SK-N-SH treated with all-trans-retinoic acid at 6 μM for 48 hours (cell line): ENCODE data around the gene FAM83D.

Experiments
- ATAC-seq: fragments of 200-7000 bp; cut with Tn5 transposase; 3 replicates; pipeline ENCODE4 v1.9.1; 2020; ENCODE audit warnings: mild to moderate bottlenecking, moderate library complexity
- ARNTL ChIP-seq: fragments of 450-650 bp; formaldehyde crosslinking; IDR thresholded peaks from 2 replicates; pipeline ENCODE4 v1.5.0; 2020; ENCODE audit warnings: low read depth, mild to moderate bottlenecking, moderate library complexity, borderline replicate concordance
- BACH2 ChIP-seq: fragments of 250-450 bp; sonication (Bioruptor Pico); IDR thresholded peaks from 2 replicates; pipeline ENCODE4 v1.9.0; 2021; ENCODE audit warnings: mild to moderate bottlenecking, borderline replicate concordance
- CSDC2 ChIP-seq: fragments of 250-450 bp; sonication (Bioruptor Pico); IDR thresholded peaks from 2 replicates; pipeline ENCODE4 v1.5.0; 2020; ENCODE audit warnings: mild to moderate bottlenecking, moderate library complexity
- GLIS3 ChIP-seq: fragments of 250-450 bp; sonication (Bioruptor Pico); IDR thresholded peaks from 2 replicates; pipeline ENCODE4 v1.5.0; 2020; ENCODE audit warnings: mild to moderate bottlenecking, moderate library complexity
- ISL1 ChIP-seq: fragments of 250-450 bp; sonication (Bioruptor Pico); IDR thresholded peaks from 2 replicates; pipeline ENCODE4 v2.1.2; 2022; ENCODE audit warnings: mild to moderate bottlenecking, moderate library complexity
- OSR1 ChIP-seq: fragments of 250-450 bp; sonication (Bioruptor Pico); IDR thresholded peaks from 2 replicates; pipeline ENCODE4 v1.8.0; 2022; ENCODE audit warnings: moderate library complexity, mild to moderate bottlenecking, inconsistent platforms
- PATZ1 ChIP-seq: fragments of 250-450 bp; sonication (Bioruptor Pico); IDR thresholded peaks from 2 replicates; pipeline ENCODE4 v1.8.0; 2020; ENCODE audit warnings: mild to moderate bottlenecking, moderate library complexity, borderline replicate concordance
- POU6F1 ChIP-seq: fragments of 250-450 bp; sonication (Bioruptor Pico); IDR thresholded peaks from 2 replicates; pipeline ENCODE4 v1.8.0; 2021; ENCODE audit warnings: low read depth, mild to moderate bottlenecking, moderate library complexity, borderline replicate concordance
- PPARA ChIP-seq: fragments of 250-450 bp; sonication (Bioruptor Pico); IDR thresholded peaks from 2 replicates; pipeline ENCODE4 v1.5.0; 2020; ENCODE audit warnings: mild to moderate bottlenecking, borderline replicate concordance
- RARB ChIP-seq: fragments of 250-450 bp; sonication (Bioruptor Pico); IDR thresholded peaks from 2 replicates; pipeline ENCODE4 v1.8.0; 2021; ENCODE audit warnings: mild to moderate bottlenecking, moderate library complexity
- TCF4 ChIP-seq: fragments of 250-450 bp; sonication (Bioruptor Pico); IDR thresholded peaks from 2 replicates; pipeline ENCODE4 v1.8.0; 2021; ENCODE audit warnings: mild to moderate bottlenecking, moderate library complexity, borderline replicate concordance
- TOX ChIP-seq: fragments of 250-450 bp; sonication (Bioruptor Pico); IDR thresholded peaks from 2 replicates; pipeline ENCODE4 v1.8.0; 2021; ENCODE audit warnings: mild to moderate bottlenecking, moderate library complexity, borderline replicate concordance
- ZC3H10 ChIP-seq: fragments of 250-450 bp; sonication (Bioruptor Pico); IDR thresholded peaks from 2 replicates; pipeline ENCODE4 v1.5.1; 2021; ENCODE audit warnings: mild to moderate bottlenecking, moderate library complexity
- ZFP3 ChIP-seq: fragments of 250-450 bp; sonication (Bioruptor Pico); IDR thresholded peaks from 2 replicates; pipeline ENCODE4 v1.5.0; 2020; ENCODE audit warnings: mild to moderate bottlenecking, moderate library complexity
- ZFP30 ChIP-seq: fragments of 450-650 bp; formaldehyde crosslinking; IDR thresholded peaks from 2 replicates; pipeline ENCODE4 v1.5.0; 2022; ENCODE audit warnings: mild to moderate bottlenecking, moderate library complexity
- ZNF565 ChIP-seq: fragments of 450-650 bp; formaldehyde crosslinking; conservative IDR thresholded peaks from 2 replicates; pipeline ENCODE4 v1.5.0; 2020; ENCODE audit warnings: low read depth, mild to moderate bottlenecking, moderate library complexity
- ZNF8 ChIP-seq: fragments of 450-650 bp; formaldehyde crosslinking; IDR thresholded peaks from 2 replicates; pipeline ENCODE4 v1.5.0; 2020; ENCODE audit warnings: mild to moderate bottlenecking, moderate library complexity
- TF ChIP-seq, protein P1 (sequence below): fragments of 250-450 bp; sonication (Bioruptor Pico); IDR thresholded peaks from 2 replicates; pipeline ENCODE4 v1.5.1; 2020; ENCODE audit warnings: low read depth, mild to moderate bottlenecking, moderate library complexity
- TF ChIP-seq, protein P2 (sequence below): fragments of 250-450 bp; sonication (Bioruptor Pico); IDR thresholded peaks from 2 replicates; pipeline ENCODE4 v1.5.0; 2020; ENCODE audit warnings: mild to moderate bottlenecking, moderate library complexity

FAM83D gene

GRCh38 chr20:38950254-38950653 lies 24.0 kb downstream of the FAM83D start:
- ATAC-seq: no peak
- TF ChIP-seq PATZ1 (no peak), ZFP30 (CRISPR knock-in tag) (no peak), OSR1 (CRISPR knock-in tag) (no peak), ARNTL (no peak), RARB (CRISPR knock-in tag) (no peak), PPARA (CRISPR knock-in tag) (no peak), CSDC2 (no peak), BACH2 (CRISPR knock-in tag) (no peak), ZC3H10 (CRISPR knock-in tag) (no peak), TCF4 (CRISPR knock-in tag) (no peak), ZFP3 (no peak), ZNF565 (CRISPR knock-in tag) (no peak), ZNF8 (no peak), POU6F1 (CRISPR knock-in tag) (no peak), ISL1 (no peak), GLIS3 (no peak)
- TF ChIP-seq, protein P1, sequence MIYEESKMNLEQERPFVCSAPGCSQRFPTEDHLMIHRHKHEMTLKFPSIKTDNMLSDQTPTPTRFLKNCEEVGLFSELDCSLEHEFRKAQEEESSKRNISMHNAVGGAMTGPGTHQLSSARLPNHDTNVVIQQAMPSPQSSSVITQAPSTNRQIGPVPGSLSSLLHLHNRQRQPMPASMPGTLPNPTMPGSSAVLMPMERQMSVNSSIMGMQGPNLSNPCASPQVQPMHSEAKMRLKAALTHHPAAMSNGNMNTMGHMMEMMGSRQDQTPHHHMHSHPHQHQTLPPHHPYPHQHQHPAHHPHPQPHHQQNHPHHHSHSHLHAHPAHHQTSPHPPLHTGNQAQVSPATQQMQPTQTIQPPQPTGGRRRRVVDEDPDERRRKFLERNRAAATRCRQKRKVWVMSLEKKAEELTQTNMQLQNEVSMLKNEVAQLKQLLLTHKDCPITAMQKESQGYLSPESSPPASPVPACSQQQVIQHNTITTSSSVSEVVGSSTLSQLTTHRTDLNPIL: no peak
- TF ChIP-seq, protein P2, sequence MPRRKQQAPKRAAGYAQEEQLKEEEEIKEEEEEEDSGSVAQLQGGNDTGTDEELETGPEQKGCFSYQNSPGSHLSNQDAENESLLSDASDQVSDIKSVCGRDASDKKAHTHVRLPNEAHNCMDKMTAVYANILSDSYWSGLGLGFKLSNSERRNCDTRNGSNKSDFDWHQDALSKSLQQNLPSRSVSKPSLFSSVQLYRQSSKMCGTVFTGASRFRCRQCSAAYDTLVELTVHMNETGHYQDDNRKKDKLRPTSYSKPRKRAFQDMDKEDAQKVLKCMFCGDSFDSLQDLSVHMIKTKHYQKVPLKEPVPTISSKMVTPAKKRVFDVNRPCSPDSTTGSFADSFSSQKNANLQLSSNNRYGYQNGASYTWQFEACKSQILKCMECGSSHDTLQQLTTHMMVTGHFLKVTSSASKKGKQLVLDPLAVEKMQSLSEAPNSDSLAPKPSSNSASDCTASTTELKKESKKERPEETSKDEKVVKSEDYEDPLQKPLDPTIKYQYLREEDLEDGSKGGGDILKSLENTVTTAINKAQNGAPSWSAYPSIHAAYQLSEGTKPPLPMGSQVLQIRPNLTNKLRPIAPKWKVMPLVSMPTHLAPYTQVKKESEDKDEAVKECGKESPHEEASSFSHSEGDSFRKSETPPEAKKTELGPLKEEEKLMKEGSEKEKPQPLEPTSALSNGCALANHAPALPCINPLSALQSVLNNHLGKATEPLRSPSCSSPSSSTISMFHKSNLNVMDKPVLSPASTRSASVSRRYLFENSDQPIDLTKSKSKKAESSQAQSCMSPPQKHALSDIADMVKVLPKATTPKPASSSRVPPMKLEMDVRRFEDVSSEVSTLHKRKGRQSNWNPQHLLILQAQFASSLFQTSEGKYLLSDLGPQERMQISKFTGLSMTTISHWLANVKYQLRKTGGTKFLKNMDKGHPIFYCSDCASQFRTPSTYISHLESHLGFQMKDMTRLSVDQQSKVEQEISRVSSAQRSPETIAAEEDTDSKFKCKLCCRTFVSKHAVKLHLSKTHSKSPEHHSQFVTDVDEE (CRISPR knock-in tag): no peak

- no peak for ATAC-seq
- TF ChIP-seq OSR1 (CRISPR knock-in tag) (no peak), PPARA (CRISPR knock-in tag) (no peak), TOX (CRISPR knock-in tag) (no peak), RARB (CRISPR knock-in tag) (no peak), GLIS3 (no peak), BACH2 (CRISPR knock-in tag) (no peak)
- TF ChIP-seq, protein P1: no peak
Observed at GRCh38 chr20:38951611-38952010, 25.4 kb downstream of the FAM83D start.

DNA sequence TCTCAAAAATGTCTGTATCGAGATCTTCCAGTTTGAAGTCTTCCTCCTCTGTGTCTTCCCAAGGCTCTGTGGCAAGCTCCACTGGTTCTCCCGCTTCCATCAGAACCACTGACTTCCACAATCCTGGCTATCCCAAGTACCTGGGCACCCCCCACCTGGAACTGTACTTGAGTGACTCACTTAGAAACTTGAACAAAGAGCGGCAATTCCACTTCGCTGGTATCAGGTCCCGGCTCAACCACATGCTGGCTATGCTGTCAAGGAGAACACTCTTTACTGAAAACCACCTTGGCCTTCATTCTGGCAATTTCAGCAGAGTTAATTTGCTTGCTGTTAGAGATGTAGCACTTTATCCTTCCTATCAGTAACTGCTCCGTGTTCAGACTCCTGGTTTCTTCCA lies 25.9 kb downstream of the FAM83D start:
- no peak for ATAC-seq
- TF ChIP-seq PPARA (CRISPR knock-in tag) (no peak), ARNTL (no peak), GLIS3 (no peak), CSDC2 (no peak), ZFP3 (no peak), PATZ1 (no peak)
- TF ChIP-seq, protein P2 (CRISPR knock-in tag): no peak
- TF ChIP-seq, protein P1: no peak
